Stomach smooth muscle (tissue), 2 donors: Measurements from ENCODE around the gene HEATR9.

ENCODE experiments used
- H3K27ac ChIP-seq: one replicate; pipeline ENCODE4 v1.7.0; 2013; ENCODE audit warnings: mild to moderate bottlenecking, low read length, inconsistent platforms
- H3K27me3 ChIP-seq, 2 donors: one replicate each; pipeline ENCODE4 v1.7.0; 2013; ENCODE audit warnings: low read length in 2 of 2; ENCODE audit not compliant: insufficient read depth in 2 of 2, control insufficient read depth in 1 of 2
- H3K36me3 ChIP-seq, 2 donors: one replicate each; pipeline ENCODE4 v1.7.0; 2013; ENCODE audit warnings: low read length in 2 of 2; ENCODE audit not compliant: control insufficient read depth in 2 of 2, insufficient read depth in 2 of 2
- H3K4me1 ChIP-seq: one replicate; pipeline ENCODE4 v1.7.0; 2013; ENCODE audit warnings: low read length; ENCODE audit not compliant: control insufficient read depth, insufficient read depth
- H3K4me3 ChIP-seq, 2 donors: one replicate each; pipeline ENCODE4 v1.7.0; 2013; ENCODE audit warnings: low read length in 2 of 2
- H3K9ac ChIP-seq, 2 donors: one replicate each; pipeline ENCODE4 v1.7.0; 2013; ENCODE audit warnings: low read length in 2 of 2, mild to moderate bottlenecking in 1 of 2
- H3K9me3 ChIP-seq, 2 donors: one replicate each; pipeline ENCODE4 v1.7.0; 2013; ENCODE audit warnings: low read length in 2 of 2; ENCODE audit not compliant: control insufficient read depth in 2 of 2
- donor health status: healthy.
- donor health status: Pancreatic carcinoma.

The HEATR9 gene

GRCh38 chr17:35892091-35893035 lies 23.7 kb upstream of the HEATR9 start:
- peaks cover 5% of the 10 kb centered on the region for H3K4me1 ChIP-seq
- no peak overlapping the region for H3K27ac ChIP-seq
- H3K4me3 ChIP-seq = no peak overlapping the region
- no peaks in the 10 kb centered on the region for H3K36me3 ChIP-seq
- H3K9me3 ChIP-seq = no peaks in the 10 kb centered on the region
- peaks cover 0 to 2% of the 10 kb centered on the region in 2 donors for H3K27me3 ChIP-seq
- H3K9ac ChIP-seq = no peak overlapping the region

GRCh38 chr17:35891269-35891668 lies 22.6 kb upstream of the HEATR9 start:
- no peak overlapping the region for H3K4me3 ChIP-seq
- H3K36me3 ChIP-seq = no peaks in the 10 kb centered on the region
- H3K27ac ChIP-seq = no peak overlapping the region
- no peak overlapping the region for H3K9ac ChIP-seq
- H3K4me1 ChIP-seq = peaks cover 5% of the 10 kb centered on the region
- no peaks in the 10 kb centered on the region for H3K9me3 ChIP-seq
- peaks cover 0 to 2% of the 10 kb centered on the region in 2 donors for H3K27me3 ChIP-seq

GRCh38 chr17:35890774-35891155 lies 22.1 kb upstream of the HEATR9 start:
- H3K4me1 ChIP-seq = peaks cover 5% of the 10 kb centered on the region
- peaks cover 0 to under 1% of the 10 kb centered on the region in 2 donors for H3K27me3 ChIP-seq
- no peak overlapping the region for H3K27ac ChIP-seq
- H3K4me3 ChIP-seq = no peak overlapping the region
- no peaks in the 10 kb centered on the region for H3K36me3 ChIP-seq
- no peak overlapping the region for H3K9ac ChIP-seq
- no peaks in the 10 kb centered on the region for H3K9me3 ChIP-seq

GRCh38 chr17:35889818-35890773 lies 21.4 kb upstream of the HEATR9 start:
- Histone ChIP-seq H3K36me3 (no peaks in the 10 kb centered on the region), H3K9me3 (no peaks in the 10 kb centered on the region), H3K27me3 (no peaks in the 10 kb centered on the region), H3K4me1 (peaks cover 5% of the 10 kb centered on the region), H3K4me3 (no peak overlapping the region), H3K27ac (no peak overlapping the region), H3K9ac (no peak overlapping the region)

- Histone ChIP-seq H3K9me3 (no peaks in the 10 kb centered on the region), H3K4me3 (no peak overlapping the region), H3K27ac (no peak overlapping the region), H3K4me1 (peaks cover 5% of the 10 kb centered on the region), H3K36me3 (no peaks in the 10 kb centered on the region), H3K9ac (no peak overlapping the region), H3K27me3 (no peaks in the 10 kb centered on the region)
These were observed 20.6 kb upstream of the HEATR9 start for GRCh38 chr17:35889241-35889640.

GRCh38 chr17:35879773-35880654 lies 11.3 kb upstream of the HEATR9 start, which contains the start of gene CCL5:
Gene CCL5, minus strand, starts transcription at chr17:35880360.
- Histone ChIP-seq H3K4me3 (no peak within 1 kb of the TSS), H3K4me1 (peaks cover 3% of the 10 kb centered on the region), H3K27ac (no peak within 1 kb of the TSS), H3K27me3 (no peaks in the 10 kb centered on the region), H3K9ac (no peak within 1 kb of the TSS), H3K9me3 (no peaks in the 10 kb centered on the region), H3K36me3 (no peaks in the 10 kb centered on the region)

- H3K9ac ChIP-seq = no peak overlapping the region
- H3K36me3 ChIP-seq = no peaks in the 10 kb centered on the region
- H3K27me3 ChIP-seq = no peaks in the 10 kb centered on the region
- H3K4me3 ChIP-seq = no peak overlapping the region
- H3K4me1 ChIP-seq = peaks cover 3% of the 10 kb centered on the region
- no peak overlapping the region for H3K27ac ChIP-seq
- no peaks in the 10 kb centered on the region for H3K9me3 ChIP-seq
These were observed 9.7 kb upstream of the HEATR9 start for GRCh38 chr17:35878361-35878760.

- Histone ChIP-seq H3K27me3 (no peaks in the 10 kb centered on the region), H3K9ac (no peak overlapping the region), H3K27ac (no peak overlapping the region), H3K9me3 (no peaks in the 10 kb centered on the region), H3K4me3 (no peak overlapping the region), H3K4me1 (peaks cover 3% of the 10 kb centered on the region), H3K36me3 (no peaks in the 10 kb centered on the region)
These were observed 8.8 kb upstream of the HEATR9 start for GRCh38 chr17:35877345-35878029.

- Histone ChIP-seq H3K27me3 (no peaks in the 10 kb centered on the region), H3K9ac (no peak overlapping the region), H3K4me1 (peaks cover 3% of the 10 kb centered on the region), H3K4me3 (no peak overlapping the region), H3K9me3 (no peaks in the 10 kb centered on the region), H3K27ac (no peak overlapping the region), H3K36me3 (no peaks in the 10 kb centered on the region)
These were observed 7.8 kb upstream of the HEATR9 start for GRCh38 chr17:35876534-35876933.
